ENCODE measurements around the gene RNASE4. TPM values are rescaled to one million over a fixed set of nuclear protein-coding genes. Genes with fewer than 3 reads are reported as not detected.

Gene RNASE4
- total RNA-seq, 1 donor, result 18.1 TPM

GRCh38 chr14:20667957-20668356 lies 16.4 kb upstream of the RNASE4 start:
- no peak for TF ChIP-seq CTCF (IDR thresholded peaks at IDR 0.05; ENCODE audit: extremely low read depth, low read depth, low read length)
- Histone ChIP-seq H3K4me2 (ENCODE audit: insufficient read depth, low read length) (no peak overlapping the region), H3K36me3 (ENCODE audit: insufficient read depth, low read length) (no peaks in the 10 kb centered on the region), H3K4me3 (ENCODE audit: insufficient read depth, low read length) (no peak overlapping the region), H2AFZ (ENCODE audit: low read length) (no peak overlapping the region), H3K4me1 (ENCODE audit: insufficient read depth, low read length) (no peaks in the 10 kb centered on the region), H3K79me2 (ENCODE audit: insufficient read depth, low read length) (no peaks in the 10 kb centered on the region), H3K27ac (ENCODE audit: low read depth, low read length) (no peak overlapping the region), H3K9me3 (ENCODE audit: low read depth, low read length) (no peaks in the 10 kb centered on the region), H3K27me3 (ENCODE audit: insufficient read depth, low read length) (peaks cover 5% of the 10 kb centered on the region), H4K20me1 (ENCODE audit: insufficient read depth, low read length) (no peaks in the 10 kb centered on the region)
- DNase-seq (ENCODE audit: insufficient read length, low spot score, missing footprints), result no peak

GRCh38 chr14:20668969-20669368 lies 15.4 kb upstream of the RNASE4 start:
- Histone ChIP-seq H3K27ac (ENCODE audit: low read depth, low read length) (no peak overlapping the region), H3K4me2 (ENCODE audit: insufficient read depth, low read length) (no peak overlapping the region), H3K79me2 (ENCODE audit: insufficient read depth, low read length) (no peaks in the 10 kb centered on the region), H3K4me1 (ENCODE audit: insufficient read depth, low read length) (no peaks in the 10 kb centered on the region), H3K36me3 (ENCODE audit: insufficient read depth, low read length) (no peaks in the 10 kb centered on the region), H2AFZ (ENCODE audit: low read length) (no peak overlapping the region), H3K4me3 (ENCODE audit: insufficient read depth, low read length) (no peak overlapping the region), H4K20me1 (ENCODE audit: insufficient read depth, low read length) (no peaks in the 10 kb centered on the region), H3K9me3 (ENCODE audit: low read depth, low read length) (no peaks in the 10 kb centered on the region), H3K27me3 (ENCODE audit: insufficient read depth, low read length) (peaks cover 3% of the 10 kb centered on the region)
- no peak for DNase-seq (ENCODE audit: insufficient read length, low spot score, missing footprints)
- TF ChIP-seq CTCF (IDR thresholded peaks at IDR 0.05; ENCODE audit: extremely low read depth, low read depth, low read length), result no peak

GRCh38 chr14:20671597-20672283 lies 12.6 kb upstream of the RNASE4 start:
- no peaks in the 10 kb centered on the region for H3K79me2 ChIP-seq (ENCODE audit: insufficient read depth, low read length)
- no peak overlapping the region for H3K4me2 ChIP-seq (ENCODE audit: insufficient read depth, low read length)
- no peak for DNase-seq (ENCODE audit: insufficient read length, low spot score, missing footprints)
- H2AFZ ChIP-seq (ENCODE audit: low read length), result no peak overlapping the region
- H3K9me3 ChIP-seq (ENCODE audit: low read depth, low read length), result no peaks in the 10 kb centered on the region
- no peak for TF ChIP-seq CTCF (IDR thresholded peaks at IDR 0.05; ENCODE audit: extremely low read depth, low read depth, low read length)
- H4K20me1 ChIP-seq (ENCODE audit: insufficient read depth, low read length), result no peaks in the 10 kb centered on the region
- no peak overlapping the region for H3K4me3 ChIP-seq (ENCODE audit: insufficient read depth, low read length)
- H3K27ac ChIP-seq (ENCODE audit: low read depth, low read length), result no peak overlapping the region
- no peaks in the 10 kb centered on the region for H3K4me1 ChIP-seq (ENCODE audit: insufficient read depth, low read length)
- no peaks in the 10 kb centered on the region for H3K36me3 ChIP-seq (ENCODE audit: insufficient read depth, low read length)
- peaks cover 5% of the 10 kb centered on the region for H3K27me3 ChIP-seq (ENCODE audit: insufficient read depth, low read length)

- no peaks in the 10 kb centered on the region for H3K79me2 ChIP-seq (ENCODE audit: insufficient read depth, low read length)
- H3K27me3 ChIP-seq (ENCODE audit: insufficient read depth, low read length), result peaks cover 2% of the 10 kb centered on the region
- no peaks in the 10 kb centered on the region for H4K20me1 ChIP-seq (ENCODE audit: insufficient read depth, low read length)
- peaks cover 4% of the 10 kb centered on the region for H3K4me1 ChIP-seq (ENCODE audit: insufficient read depth, low read length)
- H3K27ac ChIP-seq (ENCODE audit: low read depth, low read length), result no peak overlapping the region
- no peak overlapping the region for H2AFZ ChIP-seq (ENCODE audit: low read length)
- no peak overlapping the region for H3K4me3 ChIP-seq (ENCODE audit: insufficient read depth, low read length)
- H3K36me3 ChIP-seq (ENCODE audit: insufficient read depth, low read length), result no peaks in the 10 kb centered on the region
- H3K4me2 ChIP-seq (ENCODE audit: insufficient read depth, low read length), result no peak overlapping the region
- no peak for TF ChIP-seq CTCF (IDR thresholded peaks at IDR 0.05; ENCODE audit: extremely low read depth, low read depth, low read length)
- no peaks in the 10 kb centered on the region for H3K9me3 ChIP-seq (ENCODE audit: low read depth, low read length)
- DNase-seq (ENCODE audit: insufficient read length, low spot score, missing footprints), result no peak
These were observed 8.7 kb upstream of the RNASE4 start for GRCh38 chr14:20675669-20676068.
